ENCODE data around the gene SOX14. TPM values are rescaled to one million over a fixed set of nuclear protein-coding genes. Genes with fewer than 3 reads are reported as not detected.

SOX14 gene
- total RNA-seq, 1 experiment from 2014 or later: not detected

- no peaks in the 10 kb centered on the region for H3K4me1 ChIP-seq (ENCODE audit: control insufficient read depth in 1 of 2, insufficient read depth in 2 of 2, low read length in 2 of 2)
- no TSS peak for BruUV-seq (replicated peaks)
- ChIA-PET POLR2A (no interaction called here), CTCF (no interaction called here), RAD21 (ENCODE audit: low non-redundant PET in 1 of 2, low total read pairs in 2 of 2, uncharacterized antibody in 2 of 2, unreplicated experiment in 2 of 2) (no interaction called here)
- no peak overlapping the region for H3K9ac ChIP-seq (ENCODE audit: low read length)
- no peak overlapping the region for H3K4me3 ChIP-seq (replicated peaks in 1 of 2; ENCODE audit: low read depth in 1 of 2, low read length in 2 of 2)
- no peak overlapping the region for H2AFZ ChIP-seq (ENCODE audit: low read depth, low read length, poor library complexity, severe bottlenecking)
- no peaks in the 10 kb centered on the region for H3K36me3 ChIP-seq (ENCODE audit: control insufficient read depth in 1 of 2, insufficient read depth in 2 of 2, low read length in 2 of 2)
- no peak overlapping the region for H3K4me2 ChIP-seq (ENCODE audit: low read length)
- H3K27ac ChIP-seq (ENCODE audit: low read depth, low read length): no peak overlapping the region
- ATAC-seq (no peak), DNase-seq (ENCODE audit: low read depth, low spot score) (no peak)
- no peak for TF ChIP-seq CBX3 (IDR thresholded peaks at IDR 0.05; ENCODE audit: low read depth)
- no peak for TF ChIP-seq REST (IDR thresholded peaks at IDR 0.05; ENCODE audit: low read depth)
- TF ChIP-seq FOSL1 (IDR thresholded peaks at IDR 0.05; ENCODE audit: low read depth): no peak
- TF ChIP-seq SRF (IDR thresholded peaks at IDR 0.05; ENCODE audit: low read depth): no peak
- TF ChIP-seq SP1 (IDR thresholded peaks at IDR 0.05; ENCODE audit: low read depth): no peak
- TF ChIP-seq ZFX (IDR thresholded peaks at IDR 0.05): no peak
- no peak for TF ChIP-seq EZH2phosphoT487 (IDR thresholded peaks at IDR 0.05; ENCODE audit: borderline replicate concordance)
- H4K20me1 ChIP-seq (ENCODE audit: insufficient read depth): no peaks in the 10 kb centered on the region
- intact Hi-C loops (cut with micrococcal nuclease): no loop called here
- no peaks in the 10 kb centered on the region for H3K9me2 ChIP-seq (ENCODE audit: insufficient read depth)
- no peaks in the 10 kb centered on the region for H3K9me3 ChIP-seq (ENCODE audit: control insufficient read depth in 1 of 2, insufficient read depth in 1 of 2, low read depth in 1 of 2, low read length in 2 of 2)
- H3K27me3 ChIP-seq (ENCODE audit: insufficient read depth, low read length): peaks cover 25% of the 10 kb centered on the region
- no peaks in the 10 kb centered on the region for H3K79me2 ChIP-seq (ENCODE audit: insufficient read depth, low read length)
These were observed 3.6 kb downstream of the SOX14 start for GRCh38 chr3:137767538-137768360.

Data from HCT116 (cell line).